Osteocyte (in vitro differentiated cells): ENCODE results near the gene CFAP210. TPM values are rescaled to one million over a fixed set of nuclear protein-coding genes. Genes with fewer than 3 reads are reported as not detected.

Experiments used
- DNase-seq: peaks from one replicate; pipeline ENCODE4 v3.0.0; 2021; ENCODE audit warnings: mixed read lengths; ENCODE audit not compliant: unreplicated experiment; ENCODE audit errors: extremely low spot score
- H3K27ac Mint-ChIP-seq: one replicate; pipeline ENCODE4 v1.8.0; 2021; ENCODE audit warnings: mild to moderate bottlenecking, mixed read lengths; ENCODE audit not compliant: unreplicated experiment
- H3K27me3 Mint-ChIP-seq: one replicate; pipeline ENCODE4 v1.8.0; 2021; ENCODE audit warnings: mixed read lengths; ENCODE audit not compliant: unreplicated experiment
- H3K36me3 Mint-ChIP-seq: one replicate; pipeline ENCODE4 v1.8.0; 2021; ENCODE audit warnings: mixed read lengths; ENCODE audit not compliant: unreplicated experiment
- H3K4me1 Mint-ChIP-seq: one replicate; pipeline ENCODE4 v1.8.0; 2021; ENCODE audit warnings: mixed read lengths; ENCODE audit not compliant: unreplicated experiment
- H3K4me3 Mint-ChIP-seq: one replicate; pipeline ENCODE4 v1.8.0; 2021; ENCODE audit warnings: mild to moderate bottlenecking, moderate library complexity, mixed read lengths; ENCODE audit not compliant: unreplicated experiment
- H3K9me3 Mint-ChIP-seq: one replicate; pipeline ENCODE4 v1.8.0; 2021; ENCODE audit warnings: mixed read lengths; ENCODE audit not compliant: unreplicated experiment
- CTCF ChIP-seq: fragments of 200-600 bp; sonication (generic); IDR thresholded peaks from 2 replicates; pipeline ENCODE4 v1.5.0; 2021; ENCODE audit warnings: antibody characterized with exemption, mild to moderate bottlenecking, moderate library complexity
- total RNA-seq: library from RNA; stranded (reverse); gene quantifications from 2 replicates; pipeline ENCODE4 v1.2.1, GENCODE V29; 2021

CFAP210 gene
- total RNA-seq, 1 donor from 2014 or later: not detected

- Mint-ChIP-seq H3K27me3 (peaks cover 3% of the 10 kb centered on the region), H3K4me1 (peaks cover 37% of the 10 kb centered on the region), H3K4me3 (peak overlapping the region; percentile 15), H3K36me3 (no peaks in the 10 kb centered on the region), H3K27ac (peak overlapping the region; percentile 57), H3K9me3 (no peaks in the 10 kb centered on the region)
- no peak for DNase-seq
- no peak for TF ChIP-seq CTCF
These were observed 42.7 kb upstream of the CFAP210 start for GRCh38 chr2:169736902-169737301.

GRCh38 chr2:169735623-169736022, 41.4 kb upstream of the CFAP210 start:
- Mint-ChIP-seq H3K36me3 (no peaks in the 10 kb centered on the region), H3K27me3 (peaks cover 3% of the 10 kb centered on the region), H3K27ac (no peak overlapping the region), H3K4me1 (peaks cover 37% of the 10 kb centered on the region), H3K4me3 (peak overlapping the region; percentile 36), H3K9me3 (no peaks in the 10 kb centered on the region)
- no peak for TF ChIP-seq CTCF
- DNase-seq: no peak

GRCh38 chr2:169734169-169734847, 40.1 kb upstream of the CFAP210 start:
- Mint-ChIP-seq H3K9me3 (no peaks in the 10 kb centered on the region), H3K4me1 (peaks cover 36% of the 10 kb centered on the region), H3K36me3 (no peaks in the 10 kb centered on the region), H3K4me3 (peak overlapping the region; percentile 81), H3K27me3 (peaks cover 3% of the 10 kb centered on the region), H3K27ac (peak overlapping the region; percentile 52)
- no peak for DNase-seq
- TF ChIP-seq CTCF: no peak

- Mint-ChIP-seq H3K4me1 (peaks cover 32% of the 10 kb centered on the region), H3K27me3 (peaks cover 3% of the 10 kb centered on the region), H3K9me3 (no peaks in the 10 kb centered on the region), H3K27ac (peak overlapping the region; percentile 78), H3K4me3 (peak overlapping the region; percentile 86), H3K36me3 (no peaks in the 10 kb centered on the region)
- DNase-seq: no peak
- no peak for TF ChIP-seq CTCF
These were observed 38.6 kb upstream of the CFAP210 start for GRCh38 chr2:169732583-169733358.

GRCh38 chr2:169732075-169732474, 37.9 kb upstream of the CFAP210 start:
- Mint-ChIP-seq H3K4me3 (peak overlapping the region; percentile 27), H3K4me1 (peaks cover 28% of the 10 kb centered on the region)
- DNase-seq: no peak

More at GRCh38 chr2:169732075-169732474, 37.9 kb upstream of the CFAP210 start:
- no peak for TF ChIP-seq CTCF
- no peaks in the 10 kb centered on the region for H3K9me3 Mint-ChIP-seq
- no peaks in the 10 kb centered on the region for H3K36me3 Mint-ChIP-seq
- H3K27ac Mint-ChIP-seq: no peak overlapping the region
- H3K27me3 Mint-ChIP-seq: peaks cover 3% of the 10 kb centered on the region
